ENCODE data around the gene TTC4. TPM values are rescaled to one million over a fixed set of nuclear protein-coding genes. Genes with fewer than 3 reads are reported as not detected.

The TTC4 gene
- total and polyA plus RNA-seq, 2 of the 4 experiments (the other 2 are of a cell fraction) = 21.6 to 27.1 TPM

- dilution Hi-C loops (cut with HindIII; ENCODE audit: low sequenced_read_pairs, unreplicated experiment) (no loop called here), intact Hi-C loops (cut with micrococcal nuclease) (no loop called here), in situ Hi-C loops (cut with MboI; ENCODE audit: low sequenced_read_pairs) (no loop called here)
- Histone ChIP-seq H3K14ac (replicated peaks; ENCODE audit: low read depth, low read length) (no peak overlapping the region), H3K4ac (ENCODE audit: low read depth, low read length) (no peak overlapping the region), H4K5ac (ENCODE audit: low read depth, low read length) (no peak overlapping the region), H3K23ac (ENCODE audit: low read depth, low read length) (no peak overlapping the region), H2BK5ac (ENCODE audit: low read depth, low read length, poor library complexity, severe bottlenecking) (no peak overlapping the region), H2BK15ac (ENCODE audit: low read depth, low read length) (no peak overlapping the region), H2AFZ (replicated peaks; ENCODE audit: low read length, poor library complexity) (no peak overlapping the region), H3K56ac (ENCODE audit: extremely low read depth, insufficient read depth, low read length) (no peak overlapping the region), H3K27ac (ENCODE audit: insufficient read depth, low read length) (no peak overlapping the region), H3K36me3 (ENCODE audit: control insufficient read depth, insufficient read depth, low read length) (peaks cover 27% of the 10 kb centered on the region), H3K4me3 (ENCODE audit: insufficient read depth, low read depth, low read length) (no peak overlapping the region), H3K9me1 (ENCODE audit: insufficient read depth, low read length) (no peaks in the 10 kb centered on the region), H2AK9ac (replicated peaks; ENCODE audit: low read depth, low read length, poor library complexity) (peak overlapping the region; percentile 25), H3K79me1 (ENCODE audit: low read depth in 1 of 2, low read length in 2 of 2) (0 out of 4 replicates have a peak, but pooled peaks cover 0 to 3% of the 10 kb centered on the region in 2 experiments), H3K9me3 (ENCODE audit: control insufficient read depth, insufficient read depth, low read length) (no peaks in the 10 kb centered on the region), H3K9ac (ENCODE audit: low read depth, low read length) (no peak overlapping the region), H4K8ac (ENCODE audit: low read depth in 2 of 2, low read length in 2 of 2) (no peak overlapping the region), H3K4me1 (ENCODE audit: control insufficient read depth, insufficient read depth, low read length) (no peaks in the 10 kb centered on the region; the same call in 1 of the 2 replicates), H4K91ac (ENCODE audit: insufficient read depth, low read depth, low read length) (no peak overlapping the region), H4K20me1 (ENCODE audit: insufficient read depth, low read length) (0 out of 2 replicates have a peak, but pooled peaks cover 3% of the 10 kb centered on the region), H2BK20ac (ENCODE audit: low read depth, low read length) (no peak overlapping the region), H3K27me3 (ENCODE audit: control insufficient read depth, insufficient read depth, low read length) (peaks cover under 1% of the 10 kb centered on the region; the same call in 1 of the 2 replicates), H3K18ac (ENCODE audit: low read depth, low read length) (no peak overlapping the region), H2AK5ac (ENCODE audit: low read depth, low read length) (no peak overlapping the region), H2BK120ac (ENCODE audit: low read depth, low read length) (no peak overlapping the region), H3K4me2 (ENCODE audit: low read depth, low read length) (no peak overlapping the region)
- no TSS peak for BruUV-seq (replicated peaks)
- ChIA-PET POLR2A (ENCODE audit: unreplicated experiment) (no interaction called here), CTCF (no interaction called here)
- WGBS, 2 experiments (ENCODE audit: extremely low coverage in 2 of 2, insufficient read length in 1 of 2) = 93% methylated on average over 5 of the region's 12 CpGs; no CpG with 5 or more reads in 1 of the 2 experiments
- TF ChIP-seq BHLHE40 (IDR thresholded peaks at IDR 0.05; ENCODE audit: low read depth, low read length) = no peak
- no peak for TF ChIP-seq SMC3 (IDR thresholded peaks at IDR 0.05; ENCODE audit: low read depth, low read length)
- no peak for TF ChIP-seq MAFK (IDR thresholded peaks at IDR 0.05; ENCODE audit: low read depth, low read length)
- TF ChIP-seq MXI1 (IDR thresholded peaks at IDR 0.05; ENCODE audit: borderline replicate concordance, low read depth, low read length) = no peak
- no peak for TF ChIP-seq RAD21 (IDR thresholded peaks at IDR 0.05; ENCODE audit: low read length)
- TF ChIP-seq USF2 (IDR thresholded peaks at IDR 0.05; ENCODE audit: low read depth, low read length) = no peak
- TF ChIP-seq RCOR1 (IDR thresholded peaks at IDR 0.05; ENCODE audit: insufficient replicate concordance, low read length) = no peak
- TF ChIP-seq CHD1 (IDR thresholded peaks at IDR 0.05; ENCODE audit: low read depth, low read length) = no peak
- no peak for TF ChIP-seq FOS (IDR thresholded peaks at IDR 0.05; ENCODE audit: low read depth, low read length)
- ATAC-seq (ENCODE audit: low read depth) (no peak), DNase-seq (no peak)
Measured at GRCh38 chr1:54743416-54744226, 28.0 kb downstream of the TTC4 start.

Measured in IMR-90 (cell line).